IPS-11a (cell line): ENCODE results near the gene EML1.
"Not testable (repeated sequence)": the region's sequence is repeated elsewhere in the genome, so short reads cannot be mapped to it uniquely, and the experiment has no call there.

Experiments
- H3K4me3 ChIP-seq: one replicate; pipeline ENCODE4 v1.5.1; 2013; ENCODE audit warnings: low read depth, low read length, control low read depth

The EML1 gene

DNA sequence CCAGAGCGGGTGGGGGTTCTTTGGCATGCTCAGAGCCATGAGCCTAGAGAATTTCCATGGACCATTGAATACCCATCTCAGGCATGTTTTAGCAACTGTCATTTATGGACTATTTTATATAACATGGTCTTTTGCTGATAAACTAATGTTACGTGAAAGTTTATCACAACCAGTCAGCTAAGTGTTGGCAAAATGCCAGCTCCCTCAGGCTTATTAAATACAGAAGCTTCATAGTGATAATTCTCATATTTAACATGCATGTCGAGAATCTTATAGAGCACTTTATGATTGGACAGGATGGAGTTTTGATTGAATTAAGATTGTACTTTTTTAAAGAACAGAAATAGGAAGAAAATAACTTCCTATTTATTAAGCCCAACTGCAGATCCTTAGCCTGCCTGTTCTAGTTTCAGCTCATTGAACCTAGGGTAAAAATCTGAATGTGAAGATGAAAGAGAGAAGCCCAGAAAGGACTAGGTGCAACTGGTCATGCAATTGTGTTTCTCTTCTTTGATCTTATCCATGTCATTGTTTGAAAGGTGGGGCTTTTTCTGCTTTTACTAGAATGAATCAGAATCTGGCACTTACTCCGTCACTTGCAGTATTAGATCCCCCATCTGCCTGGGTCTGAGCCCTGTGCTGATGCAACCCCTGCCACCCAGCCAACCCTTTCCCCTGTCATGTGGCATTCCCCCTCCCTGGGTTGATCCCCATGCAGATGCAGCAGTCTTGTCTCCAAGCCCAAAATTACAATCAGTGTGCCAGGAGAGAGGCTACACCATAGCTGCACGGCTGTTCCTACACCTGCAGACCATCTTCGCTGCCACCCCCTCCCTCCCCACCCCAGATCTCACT, 137.4 kb downstream of the EML1 start:
- H3K4me3 ChIP-seq: no peak overlapping the region

DNA sequence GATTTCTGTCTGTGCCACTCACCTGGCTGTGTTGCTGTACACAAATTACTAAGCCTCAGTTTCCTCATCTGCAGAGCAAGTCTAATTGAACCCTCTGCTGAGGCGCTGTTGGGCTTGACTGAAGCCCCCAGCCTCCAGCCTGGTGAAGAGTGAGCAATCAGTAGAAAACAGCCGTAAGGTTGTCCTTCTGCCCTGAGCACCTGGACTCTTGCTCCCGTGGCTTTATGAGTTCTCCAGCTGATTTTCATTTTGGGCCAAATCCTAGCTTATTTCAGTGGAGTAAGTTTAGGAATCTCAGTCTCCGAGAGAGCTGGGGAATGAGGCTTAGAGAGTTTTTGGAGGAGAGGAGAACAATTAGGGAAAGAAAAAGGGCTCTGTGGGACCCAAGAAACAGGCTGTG, 138.1 kb downstream of the EML1 start:
- H3K4me3 ChIP-seq: no peak overlapping the region

DNA sequence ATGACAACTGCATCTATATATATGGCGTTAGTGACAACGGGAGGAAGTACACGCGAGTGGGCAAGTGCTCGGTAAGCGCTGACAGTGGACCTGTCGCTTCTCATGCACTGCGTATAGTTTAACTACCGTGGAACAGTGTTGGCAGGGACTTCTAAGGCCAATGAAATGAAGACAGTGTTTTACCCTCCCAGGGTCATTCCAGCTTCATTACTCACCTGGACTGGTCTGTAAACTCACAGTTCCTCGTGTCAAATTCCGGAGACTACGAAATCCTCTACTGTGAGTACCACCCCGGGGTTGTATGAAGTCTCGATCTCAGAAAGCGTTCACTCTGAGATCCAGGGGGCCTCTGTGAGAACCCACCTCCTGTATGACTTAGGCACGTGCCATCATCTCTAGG, 142.8 kb downstream of the EML1 start:
- H3K4me3 ChIP-seq: no peak overlapping the region

DNA sequence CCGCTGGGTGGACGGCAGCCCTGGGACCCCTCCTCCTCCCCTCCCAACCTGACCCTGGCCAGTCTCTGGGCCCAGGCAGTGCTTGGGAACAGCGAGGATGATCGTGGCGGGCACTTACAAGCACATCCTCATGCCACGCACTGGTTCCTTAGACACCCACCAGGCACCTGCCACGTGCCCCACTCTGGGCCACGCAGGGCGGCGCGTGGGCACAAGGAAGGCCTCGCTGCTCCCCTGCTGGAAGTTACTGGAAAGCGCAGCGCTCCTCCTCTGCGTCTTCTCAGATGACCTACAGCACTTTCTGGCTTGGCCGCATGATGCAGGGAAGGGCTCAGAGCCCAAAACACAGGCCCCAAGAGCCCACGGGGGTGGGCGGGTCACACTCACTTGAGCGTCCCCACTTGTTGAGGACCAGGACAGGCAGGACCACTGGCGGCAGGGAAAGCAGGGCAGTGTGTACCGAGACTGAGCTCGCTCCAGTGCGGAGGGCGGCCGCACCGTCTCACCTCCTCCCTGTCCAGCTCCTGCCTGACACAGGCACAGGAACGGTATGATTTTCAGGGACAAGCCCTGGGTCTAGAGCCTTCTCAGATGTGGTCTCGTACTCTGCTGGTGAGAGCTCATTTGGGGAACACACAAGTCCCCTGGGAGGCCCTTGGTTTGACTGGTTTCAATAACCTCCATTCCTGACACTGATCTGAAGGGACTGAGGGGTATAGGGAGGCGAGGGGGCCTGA, 143.7 kb downstream of the EML1 start:
- no peak overlapping the region for H3K4me3 ChIP-seq

DNA sequence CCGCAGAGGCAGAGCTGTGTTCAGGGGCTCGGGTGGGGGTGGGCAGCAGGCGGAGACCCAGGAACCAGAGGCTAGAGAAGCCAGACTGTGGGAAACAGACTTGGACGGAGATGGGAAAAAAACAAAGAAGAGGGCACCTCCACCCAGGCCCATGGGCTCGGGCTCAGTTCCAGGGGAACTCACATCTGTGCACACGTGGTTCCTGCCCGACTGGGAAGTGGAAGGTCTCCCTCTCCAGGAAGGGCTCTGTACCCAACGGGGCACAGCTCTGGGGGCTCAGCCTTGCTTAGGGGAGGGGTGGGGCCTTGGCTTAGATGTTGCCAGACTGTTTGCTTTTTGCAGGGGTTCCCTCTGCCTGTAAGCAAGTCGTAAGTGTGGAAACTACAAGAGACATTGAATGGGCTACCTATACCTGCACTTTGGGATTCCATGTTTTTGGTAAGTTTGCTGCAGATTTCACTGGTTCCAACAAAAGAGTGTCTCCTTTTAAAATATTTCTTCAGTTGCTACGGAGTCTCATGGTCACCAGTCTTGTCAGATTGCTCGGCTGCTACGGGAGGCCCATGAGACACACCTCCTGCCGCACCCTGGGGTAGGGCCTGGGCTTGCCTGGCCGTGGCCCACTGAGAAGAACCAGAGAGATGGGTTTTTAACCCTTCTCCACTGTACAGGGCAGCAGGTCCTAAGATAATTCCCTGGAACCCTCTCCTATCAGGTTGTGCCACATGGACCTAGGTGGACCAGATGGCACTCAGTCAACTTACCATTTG, 144.4 kb downstream of the EML1 start:
- no peak overlapping the region for H3K4me3 ChIP-seq

DNA sequence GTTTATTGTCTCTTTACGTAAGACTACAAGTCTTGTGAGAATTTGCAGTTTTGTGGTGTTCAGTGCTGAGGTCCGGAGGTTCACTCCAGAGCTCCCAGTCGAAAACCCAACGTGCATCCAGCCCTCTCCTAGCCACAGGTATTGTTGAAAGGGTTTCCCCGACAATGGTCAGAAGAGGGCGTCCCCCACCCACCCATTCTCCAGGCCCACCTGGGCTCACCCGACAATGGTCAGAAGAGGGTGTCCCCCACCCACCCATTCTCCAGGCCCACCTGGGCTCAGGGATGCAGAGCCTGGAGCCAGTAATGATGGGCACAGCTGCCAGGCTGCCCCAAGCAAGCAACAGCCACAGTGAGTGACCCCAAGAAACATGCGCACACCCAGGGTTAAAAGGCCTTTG, 145.2 kb downstream of the EML1 start:
- no peak overlapping the region for H3K4me3 ChIP-seq

DNA sequence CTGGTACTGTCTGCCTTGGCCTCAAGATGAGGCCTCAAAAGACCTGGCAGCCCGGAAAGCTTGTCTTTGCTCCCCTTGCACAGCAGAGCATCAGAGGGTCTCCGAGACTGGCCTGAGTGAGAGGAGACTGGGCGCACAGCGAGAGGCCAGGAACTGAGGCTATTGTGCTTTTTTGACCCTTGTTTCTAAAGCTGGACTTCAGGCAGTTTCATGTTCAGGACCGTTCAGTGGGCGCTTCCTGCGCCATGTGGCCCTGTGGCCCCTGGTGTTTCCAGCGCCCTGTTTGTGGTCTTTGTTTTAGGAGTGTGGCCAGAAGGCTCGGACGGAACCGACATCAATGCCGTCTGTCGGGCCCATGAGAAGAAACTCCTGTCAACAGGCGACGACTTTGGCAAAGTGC, 145.7 kb downstream of the EML1 start:
- H3K4me3 ChIP-seq: no peak overlapping the region

DNA sequence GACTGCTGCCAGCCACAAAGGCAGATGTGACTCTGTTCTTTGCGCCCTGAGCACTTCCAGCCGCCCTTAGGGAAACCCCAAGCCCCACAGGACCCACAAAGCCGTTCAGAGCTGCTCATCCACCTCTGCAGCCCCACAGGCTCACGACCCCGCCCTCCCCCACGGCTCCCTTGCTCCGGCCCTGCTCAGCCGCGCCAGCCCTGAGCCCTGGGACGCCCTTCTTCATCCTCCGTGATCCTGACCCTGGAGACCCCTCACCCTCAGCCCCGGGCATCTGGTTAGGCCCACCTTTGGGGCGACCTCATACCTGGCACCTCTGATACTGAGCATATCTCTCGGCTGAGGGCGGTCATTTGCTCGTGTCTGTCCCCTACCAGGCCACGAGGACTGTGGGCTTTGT, 146.2 kb downstream of the EML1 start:
- H3K4me3 ChIP-seq: no peak overlapping the region

DNA sequence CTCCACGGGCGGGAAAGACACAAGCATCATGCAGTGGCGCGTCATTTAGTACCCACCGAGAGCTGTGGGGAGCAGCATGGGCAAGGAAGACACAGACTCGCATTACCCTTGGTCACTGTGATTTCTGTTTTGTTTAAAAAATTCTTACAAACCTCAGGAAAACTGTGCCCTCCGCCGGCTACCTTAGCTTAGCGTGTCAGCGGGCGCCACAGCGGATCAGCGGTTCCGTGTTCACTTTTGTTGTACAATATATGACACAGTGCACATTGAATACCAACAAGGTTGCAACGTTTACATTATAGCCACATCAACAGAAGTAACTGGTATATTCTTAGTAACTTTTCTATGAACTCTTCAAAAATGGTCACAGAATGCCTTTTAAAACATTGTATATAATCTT, 146.9 kb downstream of the EML1 start:
- H3K4me3 ChIP-seq: no peak overlapping the region

DNA sequence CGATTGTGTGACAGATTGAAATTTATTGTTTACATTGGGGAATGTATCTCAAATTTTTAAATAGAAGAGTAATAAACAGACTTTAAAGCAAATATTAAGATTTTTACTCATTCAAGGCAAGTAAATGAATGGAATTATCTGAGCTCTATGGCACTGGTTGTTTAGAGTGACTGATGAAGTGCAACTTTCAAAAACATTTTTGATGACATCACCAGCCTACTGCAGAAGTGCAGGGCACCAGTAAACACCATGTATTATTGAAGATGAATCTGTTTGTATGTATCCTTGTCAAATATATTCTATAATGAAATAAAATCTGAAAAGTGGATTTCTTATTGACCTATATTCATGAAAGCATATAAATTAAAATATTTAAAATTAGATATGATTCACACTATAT, 148.0 kb downstream of the EML1 start:
- H3K4me3 ChIP-seq: no peak overlapping the region

DNA sequence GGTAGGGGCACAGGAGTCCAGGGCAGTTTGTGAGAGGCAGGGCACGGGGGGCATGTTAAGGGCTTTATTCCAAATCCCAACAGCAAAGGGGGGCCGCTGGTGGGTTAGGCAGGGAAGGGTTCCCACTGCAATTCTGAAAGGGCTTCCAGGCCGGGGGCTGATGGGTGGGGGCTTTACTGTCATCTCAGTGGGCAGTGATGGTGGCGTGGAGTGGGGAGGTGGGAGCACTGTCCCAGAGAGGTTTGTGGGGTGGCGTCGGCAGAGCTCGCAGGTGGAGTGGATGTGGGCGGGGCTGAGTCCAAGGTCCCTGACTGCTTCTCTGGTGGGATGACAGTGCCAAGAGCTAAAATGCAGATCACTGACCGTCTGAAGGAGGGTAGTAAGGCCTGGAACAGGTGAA, 150.4 kb downstream of the EML1 start:
- H3K4me3 ChIP-seq: no peak overlapping the region

DNA sequence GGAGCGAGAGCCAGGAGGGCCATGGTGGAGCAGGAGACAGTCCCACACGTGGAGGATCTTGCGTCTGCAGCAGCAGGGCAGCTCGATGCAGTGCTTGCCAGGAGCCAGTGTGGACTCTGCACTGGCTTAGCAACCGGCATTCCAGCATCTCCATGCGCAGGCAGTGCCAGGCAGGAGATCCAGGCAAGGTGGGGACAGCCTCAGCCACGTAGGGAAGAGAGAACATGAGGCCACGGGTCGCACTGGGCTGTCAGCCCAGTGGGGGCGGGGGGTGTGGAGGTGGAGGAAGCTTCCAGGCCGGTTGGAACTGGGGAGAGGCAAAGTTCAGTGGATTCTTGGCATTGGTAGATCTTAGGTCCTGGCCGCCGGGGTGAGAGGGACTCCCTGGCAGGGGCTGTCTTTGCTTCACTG, 151.0 kb downstream of the EML1 start:
- no peak overlapping the region for H3K4me3 ChIP-seq

DNA sequence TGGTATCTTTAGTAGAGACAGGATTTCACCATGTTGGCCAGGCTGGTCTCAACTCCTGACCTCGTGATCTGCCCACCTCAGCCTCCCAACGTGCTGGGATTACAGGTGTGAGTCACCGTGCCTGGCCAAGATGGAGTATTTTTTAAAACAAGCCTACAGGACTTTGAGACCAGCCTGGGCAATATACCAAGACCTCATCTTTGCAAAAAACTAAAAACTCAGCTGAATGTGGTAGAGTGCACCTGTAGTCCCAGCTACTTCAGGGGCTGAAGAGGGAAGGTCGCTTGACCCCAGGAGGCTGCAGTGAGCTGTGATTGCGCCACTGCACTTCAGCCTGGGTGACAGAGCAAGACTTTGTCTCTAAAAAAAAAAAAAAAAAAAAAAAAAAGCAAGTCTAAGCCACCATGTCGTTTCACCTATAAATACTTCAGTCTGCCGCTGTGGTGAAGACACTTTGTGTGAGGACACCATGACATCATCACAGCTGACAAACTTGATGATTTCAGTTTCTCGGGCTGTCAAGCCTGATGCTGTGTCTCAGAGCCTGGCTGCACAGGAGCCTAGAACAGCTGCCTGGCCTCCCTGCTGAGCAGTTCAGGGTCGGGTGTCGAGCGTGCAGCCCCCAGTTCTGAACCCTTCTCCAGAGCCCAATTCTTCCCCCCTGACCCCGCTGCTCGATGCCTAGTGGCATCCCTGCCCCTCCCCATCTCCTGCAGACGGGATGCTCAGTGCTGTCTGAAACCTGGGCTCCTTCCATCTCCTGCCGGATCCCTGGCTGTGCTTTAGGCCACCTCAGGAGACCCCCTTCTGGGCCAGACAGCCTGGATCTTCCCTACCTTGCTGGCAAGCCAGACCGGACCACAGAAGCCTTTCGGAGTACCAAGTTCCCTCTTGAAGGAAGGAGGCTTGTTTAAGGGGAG, 152.8 kb downstream of the EML1 start:
- no peak overlapping the region for H3K4me3 ChIP-seq

DNA sequence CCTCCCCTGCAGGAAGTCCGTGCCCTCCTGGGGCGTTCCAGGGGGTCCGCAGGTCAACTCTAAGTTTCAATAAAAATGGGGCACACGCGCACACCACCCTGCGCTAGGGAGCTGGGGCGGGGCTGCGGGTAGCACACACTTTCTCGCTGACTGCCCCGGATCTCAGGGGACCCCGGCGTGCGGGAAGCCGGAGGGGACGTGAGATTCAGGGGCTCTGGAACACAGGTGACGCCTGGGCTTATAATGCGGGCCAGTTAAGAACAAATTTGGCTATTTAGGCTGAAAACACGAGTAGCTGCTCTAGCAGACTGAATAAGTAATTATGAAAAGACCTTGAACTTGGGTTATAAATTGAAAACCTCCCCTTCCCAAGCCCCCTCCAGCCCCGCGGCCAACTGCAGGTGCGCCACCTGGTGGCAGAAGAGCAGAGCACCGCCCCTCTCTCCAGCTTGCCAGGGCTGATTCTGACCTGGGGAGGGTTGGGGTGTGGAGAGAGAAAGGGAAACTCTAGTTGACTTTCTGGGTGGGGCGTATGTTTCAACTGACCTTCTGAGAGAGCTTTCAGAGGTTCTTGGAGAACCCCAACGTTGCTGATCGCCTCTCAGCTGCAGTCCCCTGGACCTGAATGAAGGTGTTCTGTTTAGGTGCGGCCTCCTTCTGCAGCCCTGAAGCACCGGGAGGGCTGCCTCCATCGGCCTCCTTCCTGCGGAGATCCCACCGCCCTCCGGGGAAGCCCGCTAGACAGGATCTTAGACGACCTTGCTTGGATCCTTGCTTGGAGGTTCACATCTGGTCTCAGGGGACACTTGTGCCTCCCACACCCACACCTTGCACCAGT, 153.7 kb downstream of the EML1 start:
- H3K4me3 ChIP-seq: no peak overlapping the region

DNA sequence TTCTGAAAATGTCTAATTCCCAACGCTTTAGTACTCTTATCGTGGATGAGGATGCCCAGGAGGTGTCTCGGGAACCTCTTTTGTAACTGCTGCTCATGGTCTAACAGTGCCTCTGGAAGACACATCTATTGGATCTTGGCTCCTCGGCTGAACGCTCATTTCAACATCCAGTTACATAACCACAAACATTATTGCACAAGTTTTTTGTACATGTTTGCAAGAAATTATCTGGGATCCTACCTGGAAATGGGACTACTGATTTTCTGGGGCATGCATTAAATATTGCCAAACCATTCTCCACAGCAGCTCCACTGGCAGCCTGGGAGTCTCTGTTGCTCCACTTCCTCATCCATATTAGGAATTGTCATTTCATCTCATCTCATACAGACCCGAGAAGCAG, 154.5 kb downstream of the EML1 start:
- H3K4me3 ChIP-seq: no peak overlapping the region

DNA sequence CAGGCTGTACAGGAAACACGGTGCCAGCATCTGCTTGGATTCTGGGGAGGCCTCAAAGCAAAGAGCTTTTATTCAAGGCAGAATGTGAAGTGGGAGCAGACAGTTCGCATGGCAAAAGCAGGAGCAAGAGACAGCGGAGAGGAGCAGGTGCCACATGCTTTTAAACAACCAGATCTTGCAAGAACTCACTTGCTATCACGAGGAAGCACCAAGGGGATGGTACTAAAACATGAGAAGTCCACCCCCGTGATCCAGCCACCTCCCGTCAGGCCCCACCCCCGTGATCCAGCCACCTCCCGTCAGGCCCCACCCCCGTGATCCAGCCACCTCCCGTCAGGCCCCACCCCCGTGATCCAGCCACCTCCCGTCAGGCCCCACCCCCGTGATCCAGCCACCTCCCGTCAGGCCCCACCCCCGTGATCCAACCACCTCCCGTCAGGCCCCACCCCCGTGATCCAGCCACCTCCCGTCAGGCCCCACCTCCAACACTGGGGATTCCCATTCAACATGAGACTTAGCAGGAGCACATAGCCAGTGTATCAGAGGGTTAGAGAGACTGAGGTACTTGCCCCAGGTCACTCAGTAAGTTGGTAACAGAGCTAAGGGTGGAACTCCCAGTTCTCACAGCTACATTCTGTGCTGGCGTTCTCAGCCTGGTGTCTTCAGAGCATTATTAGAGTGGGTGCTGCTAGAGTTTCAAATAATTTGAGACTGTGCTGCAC, 156.0 kb downstream of the EML1 start:
- not testable (repeated sequence) for H3K4me3 ChIP-seq

DNA sequence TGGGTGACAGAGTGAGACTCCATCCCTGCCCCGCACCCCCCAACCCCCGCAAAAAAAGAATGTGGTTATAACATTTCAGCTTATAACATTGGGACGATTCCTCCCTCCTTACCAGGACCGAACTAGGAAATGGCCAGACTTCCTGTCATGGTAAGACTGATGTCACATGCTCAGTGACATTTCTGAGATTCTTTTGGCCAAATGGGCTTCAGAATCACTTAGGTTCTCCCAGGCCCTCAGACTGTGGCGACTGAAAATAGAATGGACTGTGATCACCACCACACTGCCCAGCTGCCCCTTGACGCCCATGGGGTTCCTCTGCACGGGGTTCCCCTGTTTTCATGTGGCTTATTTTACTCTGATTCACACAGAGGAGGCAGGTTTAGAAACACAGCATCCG, 157.0 kb downstream of the EML1 start:
- no peak overlapping the region for H3K4me3 ChIP-seq

DNA sequence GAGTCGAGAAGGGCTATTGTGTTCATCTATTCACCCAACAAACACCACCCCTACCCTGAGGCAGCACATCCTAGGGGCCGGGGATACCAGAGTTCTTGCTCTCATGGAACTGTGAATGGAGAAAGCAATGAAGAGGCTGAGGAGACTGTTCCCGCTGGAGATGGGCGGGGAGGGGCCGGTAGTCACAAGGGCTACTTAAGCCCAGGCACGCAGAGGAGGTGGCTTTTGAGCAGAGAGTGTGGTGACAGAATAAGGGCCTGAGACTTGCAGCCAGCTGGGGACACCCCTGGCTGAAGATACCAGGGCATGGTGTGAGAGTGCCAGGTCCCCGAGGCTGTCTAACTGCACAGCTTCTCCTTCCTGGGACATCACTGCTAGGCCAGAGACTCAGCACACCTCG, 157.9 kb downstream of the EML1 start:
- H3K4me3 ChIP-seq: no peak overlapping the region

DNA sequence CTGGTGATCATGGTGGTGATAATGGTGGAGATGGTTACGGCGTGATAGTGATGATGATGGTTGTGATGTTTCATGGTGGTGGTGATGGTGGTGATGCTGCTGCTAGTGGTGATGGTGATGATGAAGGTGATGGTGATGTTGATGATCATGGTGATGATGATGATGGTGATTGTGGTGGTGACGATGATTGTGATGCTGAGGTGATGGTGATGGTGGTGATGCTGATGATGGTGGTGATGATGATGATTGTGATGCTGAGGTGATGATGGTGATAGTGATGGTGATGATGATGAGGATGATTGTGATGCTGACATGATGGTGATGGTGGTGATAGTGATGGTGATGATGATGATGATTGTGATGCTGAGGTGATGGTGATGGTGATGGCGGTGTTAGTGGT, 158.8 kb downstream of the EML1 start:
- no peak overlapping the region for H3K4me3 ChIP-seq
